Choroid plexus epithelial cell (primary cell): ENCODE data around the gene C16orf92.
A peak's percentile ranks its signal among the peaks of the same experiment; 100 is the strongest.
"Not testable (repeated sequence)": the region's sequence is repeated elsewhere in the genome, so short reads cannot be mapped to it uniquely, and the experiment has no call there.

Source experiments
- DNase-seq: peaks from one replicate; pipeline ENCODE4 v3.0.0-alpha.2; 2010; ENCODE audit warnings: low read depth
- H3K4me3 ChIP-seq: 2 replicates; pipeline ENCODE4 v1.5.1; 2011; ENCODE audit warnings: low read depth, mild to moderate bottlenecking, control low read depth, low read length, moderate library complexity
- CTCF ChIP-seq: conservative IDR thresholded peaks from 2 replicates; pipeline ENCODE4 v1.5.1; 2011; ENCODE audit warnings: low read depth, mild to moderate bottlenecking, control low read depth, inconsistent platforms, low read length, moderate library complexity

The C16orf92 gene

GRCh38 chr16:30011714-30012504, 11.1 kb upstream of the C16orf92 start:
- H3K4me3 ChIP-seq = no peak overlapping the region
- DNase-seq = no peak
- TF ChIP-seq CTCF = no peak

GRCh38 chr16:30012598-30012997, 10.4 kb upstream of the C16orf92 start:
- DNase-seq, H3K4me3 ChIP-seq: not testable (repeated sequence)

GRCh38 chr16:30015450-30015849, 7.5 kb upstream of the C16orf92 start:
- not testable (repeated sequence) for DNase-seq, H3K4me3 ChIP-seq

- DNase-seq = no peak
- no peak for TF ChIP-seq CTCF
- no peak overlapping the region for H3K4me3 ChIP-seq
Observed at GRCh38 chr16:30016555-30017276, 6.3 kb upstream of the C16orf92 start.

- no peak for TF ChIP-seq CTCF
- DNase-seq = no peak
- H3K4me3 ChIP-seq = no peak overlapping the region
Observed at GRCh38 chr16:30017277-30017656, 5.7 kb upstream of the C16orf92 start.

GRCh38 chr16:30017937-30018336, 5.1 kb upstream of the C16orf92 start:
- H3K4me3 ChIP-seq, DNase-seq: not testable (repeated sequence)

- DNase-seq = peak; percentile 34
- H3K4me3 ChIP-seq = no peak overlapping the region
- no peak for TF ChIP-seq CTCF
Observed at GRCh38 chr16:30018731-30019158, 4.3 kb upstream of the C16orf92 start.

GRCh38 chr16:30023586-30023985, 588 bp downstream of the C16orf92 start:
- H3K4me3 ChIP-seq = no peak overlapping the region
- no peak for DNase-seq
- TF ChIP-seq CTCF = no peak
